Stomach (tissue), 4 donors: Measurements from ENCODE around the gene DUX4.
"Not testable (repeated sequence)": the region's sequence is repeated elsewhere in the genome, so short reads cannot be mapped to it uniquely, and the experiment has no call there.

ENCODE experiments used
- CTCF ChIP-seq, 7 experiments: fragments of 450-650 bp in 4 of 7; fragments of 200-600 bp in 3 of 7; sonication (generic) in 3 of 7; IDR thresholded peaks; one replicate each; pipeline ENCODE4 v1.5.1; 2016 to 2019; ENCODE audit warnings: antibody characterized with exemption in 7 of 7, control low read depth in 2 of 7, mild to moderate bottlenecking in 1 of 7
- POLR2A ChIP-seq, 4 donors: fragments of 450-650 bp; IDR thresholded peaks; one replicate each; pipeline ENCODE4 v1.6.1; 2016; ENCODE audit warnings: antibody characterized with exemption in 4 of 4, control low read depth in 2 of 4, mild to moderate bottlenecking in 1 of 4, moderate library complexity in 1 of 4
- POLR2AphosphoS5 ChIP-seq, 3 donors: sonication (generic); formaldehyde crosslinking; IDR thresholded peaks; one replicate each; pipeline ENCODE4 v1.6.1; 2016; ENCODE audit warnings: antibody characterized with exemption in 3 of 3

DNA sequence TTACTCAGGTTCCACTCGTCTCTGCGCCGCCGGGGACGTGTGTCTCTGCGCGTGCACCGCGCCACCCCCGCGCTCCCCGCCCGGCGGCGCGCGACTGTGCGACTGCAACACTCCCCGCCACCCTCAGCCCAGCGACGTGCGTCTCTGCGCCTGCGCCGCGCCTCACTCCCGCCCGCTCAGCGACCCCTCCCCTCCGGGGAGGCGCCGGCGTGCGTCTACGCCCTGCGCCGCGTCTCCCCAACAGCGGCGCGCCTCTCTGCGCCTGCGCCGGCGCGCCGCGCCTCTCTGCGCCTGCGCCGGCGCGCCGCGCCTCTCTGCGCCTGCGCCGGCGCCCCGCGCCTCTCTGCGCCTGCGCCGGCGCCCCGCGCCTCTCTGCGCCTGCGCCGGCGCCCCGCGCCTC lies 29.9 kb downstream of the DUX4 start:
- TF ChIP-seq CTCF, POLR2A, POLR2AphosphoS5 (IDR thresholded peaks at IDR 0.05): not testable (repeated sequence)
